ENCODE measurements around the gene LCE3B.

LCE3B gene

GRCh38 chr1:152663098-152663497, 49.5 kb downstream of the LCE3B start, which contains the start of gene LCE2D:
LCE2D (plus strand) TSS chr1:152663380; CDS start chr1:152664106, 726 bp downstream.
- DNase-seq = no peak

Measured in CD4-positive, alpha-beta T cell treated with Interleukin-21 for 1 hour (primary cell).